NAMALWA (cell line): ENCODE measurements around the gene TGFBR2.
"Not testable (repeated sequence)": the region's sequence is repeated elsewhere in the genome, so short reads cannot be mapped to it uniquely, and the experiment has no call there.

Source experiments
- DNase-seq: peaks from one replicate; pipeline ENCODE4 v3.0.0-alpha.2; 2015; ENCODE audit warnings: low spot score

TGFBR2 gene

DNA sequence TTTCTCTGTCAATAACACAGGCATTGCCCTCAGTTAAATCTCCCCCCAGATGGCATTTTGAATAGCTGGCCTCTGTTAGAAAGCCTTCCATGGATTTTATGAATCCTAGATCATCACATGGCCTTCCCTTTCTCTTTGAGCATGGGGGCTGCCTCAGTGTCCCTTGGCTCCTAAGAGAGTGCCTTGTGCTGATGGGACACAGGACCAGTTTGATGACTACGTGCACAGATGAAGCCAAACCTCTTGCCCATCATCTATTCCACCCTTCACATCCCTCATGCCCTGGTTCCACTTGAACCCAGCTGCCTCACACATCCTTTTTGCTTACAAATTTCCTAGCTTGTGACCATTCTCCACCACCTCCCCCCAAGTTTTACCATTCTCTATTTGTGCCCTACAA is 12.9 kb downstream of the TGFBR2 start:
- DNase-seq, result no peak

DNA sequence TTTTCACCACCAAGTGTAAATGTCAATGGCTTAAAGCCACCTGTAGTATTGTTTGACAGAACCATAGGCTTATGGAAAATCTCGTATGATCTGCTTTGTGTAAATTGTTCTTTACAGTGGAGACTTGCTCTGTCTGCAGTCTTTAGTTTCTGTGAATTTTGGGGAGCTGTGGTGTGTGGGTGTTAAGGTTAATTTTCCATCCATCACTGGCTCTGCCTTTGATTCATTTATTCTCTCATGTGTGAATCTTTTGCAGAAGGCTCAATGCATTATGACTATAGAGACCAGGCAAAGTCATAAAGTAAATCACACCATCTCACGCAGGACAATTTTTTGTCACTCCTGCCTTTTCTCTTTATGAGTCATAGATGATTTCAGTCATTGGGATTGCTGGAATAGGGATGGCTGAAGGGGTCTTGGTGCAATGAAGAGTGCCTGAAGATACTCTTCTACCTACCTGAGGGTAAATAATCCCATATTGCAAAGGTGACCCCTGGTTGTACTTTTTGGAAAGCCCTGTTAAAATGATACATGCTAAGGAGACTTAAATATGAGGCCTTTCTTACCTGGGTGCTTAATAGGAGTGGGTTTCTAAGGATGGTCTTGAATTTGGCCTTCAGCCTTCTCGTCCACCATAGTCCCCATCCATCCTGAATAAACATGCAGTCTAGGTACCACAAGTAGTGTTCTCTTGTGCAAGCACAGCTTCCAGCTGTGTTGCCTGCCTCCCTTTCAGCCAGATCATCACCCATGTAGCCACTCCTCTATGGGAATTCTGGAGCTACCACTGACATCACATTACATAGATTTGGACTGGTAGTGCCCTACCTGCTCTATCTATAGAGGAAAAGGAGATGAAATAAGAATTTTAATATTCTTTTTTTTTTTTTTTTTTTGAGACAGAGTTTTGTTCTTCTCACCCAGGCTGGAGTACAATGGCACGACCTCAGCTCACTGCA is 14.3 kb downstream of the TGFBR2 start:
- DNase-seq, result no peak

DNA sequence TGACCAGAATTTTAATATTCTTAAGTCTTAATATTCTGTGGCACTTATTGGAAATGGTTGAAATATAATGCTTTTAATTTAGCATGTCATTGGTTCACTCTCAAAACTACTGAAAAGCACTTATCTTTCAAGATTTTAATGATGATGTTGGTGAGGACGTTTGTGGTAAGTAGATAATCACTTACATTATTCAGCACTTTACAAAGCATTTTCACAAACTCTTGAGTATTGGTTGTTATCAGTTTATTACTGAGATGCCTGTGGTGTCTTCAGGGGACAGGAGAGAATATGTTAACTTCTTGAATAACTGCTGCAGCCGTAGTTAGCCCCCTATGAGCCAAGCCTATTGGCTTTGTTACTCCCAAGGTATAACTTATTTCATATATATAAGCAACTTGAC is 15.2 kb downstream of the TGFBR2 start:
- no peak for DNase-seq

DNA sequence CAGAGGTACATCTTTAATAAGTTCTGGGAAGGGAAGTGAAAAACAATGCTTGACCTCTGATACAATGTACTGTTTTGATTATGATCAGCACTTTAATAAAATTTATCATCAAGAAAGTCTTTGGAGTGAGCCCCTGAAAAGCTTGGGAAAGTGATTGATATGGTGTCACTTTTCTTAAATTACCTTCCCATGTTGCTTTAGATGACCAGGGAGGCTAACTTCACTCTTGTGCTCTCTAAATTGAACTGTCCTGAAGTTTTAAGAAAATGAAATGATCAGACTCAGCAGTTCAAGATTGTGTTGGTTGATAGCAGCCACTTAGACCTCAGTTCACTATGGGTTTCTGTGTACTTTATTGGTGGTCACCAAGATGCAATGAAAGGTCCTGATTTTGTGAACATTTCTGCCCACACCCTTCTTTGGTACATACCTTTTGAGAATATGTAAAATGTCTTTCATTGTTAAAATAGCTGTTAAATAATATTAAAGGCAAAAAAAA is 15.7 kb downstream of the TGFBR2 start:
- DNase-seq, result no peak

DNA sequence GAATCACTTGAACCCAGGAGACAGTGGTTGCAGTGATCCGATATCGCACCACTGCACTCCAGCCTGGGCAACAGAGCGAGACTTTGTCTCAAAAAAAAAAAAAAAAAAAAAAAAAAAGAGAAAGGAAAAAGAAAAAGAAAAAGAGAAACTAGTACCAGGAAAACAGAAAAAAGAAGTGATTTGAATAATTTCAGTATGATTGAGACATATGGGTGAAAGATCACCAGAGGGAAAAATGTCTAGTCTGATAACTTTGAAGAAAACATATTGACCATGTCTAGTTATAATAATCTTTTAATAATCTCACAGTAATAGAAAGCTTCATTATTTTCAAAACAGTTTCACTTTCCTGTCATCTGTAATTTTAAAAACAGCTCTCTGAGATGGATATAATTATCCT is 16.4 kb downstream of the TGFBR2 start:
- DNase-seq, result no peak

DNA sequence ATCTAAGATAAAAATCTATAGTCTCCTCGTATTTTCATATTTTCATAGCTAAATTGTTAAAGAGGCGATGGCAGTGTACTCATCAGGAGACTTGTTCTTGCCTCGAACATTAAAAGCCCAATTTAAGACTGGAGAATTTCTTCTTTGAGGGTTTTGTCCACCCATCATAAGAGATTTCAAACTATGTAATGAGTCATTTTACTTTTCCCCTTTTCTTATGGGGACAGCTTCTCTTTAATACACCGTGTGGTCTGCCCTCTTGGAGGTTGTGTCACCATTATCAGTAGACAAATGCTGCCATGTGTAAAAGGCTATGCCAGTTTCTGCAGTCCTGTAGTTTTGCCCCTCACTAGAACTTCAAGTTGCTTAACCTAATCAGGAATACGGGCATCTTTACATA is 16.9 kb downstream of the TGFBR2 start:
- no peak for DNase-seq

DNA sequence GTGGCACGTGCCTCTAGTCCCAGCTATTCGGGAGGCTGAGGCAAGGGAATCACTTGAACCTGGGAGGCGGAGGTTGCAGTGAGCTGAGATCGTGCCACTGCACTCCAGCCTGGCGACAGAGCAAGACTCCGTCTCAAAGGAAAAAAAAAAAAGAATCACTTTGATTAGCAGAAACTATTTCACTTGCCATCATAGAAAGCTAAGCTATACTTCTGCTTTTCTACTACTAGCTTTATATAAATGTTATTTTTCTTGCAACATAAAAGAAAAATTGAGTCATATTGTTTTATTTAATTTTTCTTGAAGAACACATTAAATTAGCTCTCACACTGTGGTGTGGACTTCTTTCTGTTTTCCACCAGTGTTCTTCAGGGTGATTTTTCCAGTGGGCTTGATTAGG is 18.1 kb downstream of the TGFBR2 start:
- DNase-seq, result not testable (repeated sequence)

DNA sequence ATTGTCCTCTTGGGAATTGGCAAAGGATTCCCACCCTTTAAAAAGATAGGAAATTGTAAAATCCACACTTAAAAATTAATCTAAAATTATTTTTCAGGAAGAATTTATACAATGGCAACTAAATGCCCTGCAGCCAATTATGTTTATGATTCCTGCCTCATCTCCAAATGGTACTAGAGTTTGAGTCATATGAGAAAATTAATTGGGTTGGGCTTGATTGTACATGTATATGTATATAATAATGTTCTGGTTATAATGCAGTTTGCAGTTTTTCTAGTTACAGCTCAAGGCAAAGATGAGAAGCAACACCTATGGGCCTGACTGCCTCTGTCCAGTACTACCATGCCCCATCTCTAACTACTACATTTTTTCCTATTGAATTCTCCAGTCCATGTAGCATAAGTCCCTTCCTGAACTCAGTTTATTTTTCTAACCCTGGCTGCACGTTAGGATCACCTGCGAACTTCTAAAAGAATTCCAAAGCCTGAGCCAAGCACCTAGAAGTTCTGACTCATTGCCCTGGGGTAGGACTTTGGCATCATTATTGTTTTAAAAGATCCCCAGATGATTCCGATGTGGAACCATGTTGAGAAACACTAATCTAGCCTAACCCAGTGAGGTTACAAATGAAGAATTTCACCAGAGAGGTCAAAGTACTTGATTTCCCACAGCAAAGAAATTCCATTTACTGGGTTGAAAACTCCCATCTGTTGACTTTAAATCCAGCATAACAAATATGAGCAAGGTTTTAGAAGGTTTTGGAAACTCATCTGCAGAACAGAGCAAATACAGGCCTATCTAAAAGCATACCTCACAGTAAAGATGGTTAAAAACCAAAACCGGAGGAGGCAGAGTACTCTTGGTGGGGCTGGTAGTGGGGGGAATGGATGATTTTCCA is 19.4 kb downstream of the TGFBR2 start:
- DNase-seq, result no peak

DNA sequence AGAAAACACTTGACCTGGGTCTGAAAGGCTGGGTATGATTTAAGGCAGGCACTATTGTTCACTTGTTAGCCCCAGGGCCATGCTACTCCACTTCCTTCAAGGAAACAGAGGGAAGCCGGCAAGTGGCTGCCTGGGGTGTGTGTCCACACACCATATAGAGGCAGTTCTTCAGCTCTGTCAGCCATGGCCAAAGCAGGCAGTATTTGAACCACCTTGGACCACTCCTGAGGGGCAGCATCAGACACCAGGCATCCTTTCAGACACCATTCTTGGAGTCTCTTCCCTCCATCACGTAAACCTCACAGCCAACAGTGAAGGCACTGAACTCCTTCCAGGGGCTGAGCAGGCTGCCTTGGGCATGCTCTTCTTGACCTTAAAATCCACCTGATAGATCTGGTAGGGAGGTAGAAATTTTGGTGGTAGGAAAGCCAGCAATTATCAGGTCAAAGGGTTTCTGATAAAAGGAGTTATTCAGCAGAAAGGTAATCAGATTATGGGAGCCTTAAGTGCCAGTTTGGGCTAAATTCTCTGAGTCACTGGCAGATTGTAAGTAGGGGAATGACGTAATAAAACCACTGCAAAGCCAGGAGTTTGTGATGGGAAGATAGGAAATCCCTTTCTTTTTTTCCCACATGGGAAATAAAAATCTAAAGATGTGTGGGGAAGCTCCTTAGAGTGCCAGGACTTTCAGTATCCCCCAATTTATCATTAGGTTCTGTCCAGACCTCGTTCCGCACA is 20.2 kb downstream of the TGFBR2 start:
- DNase-seq, result no peak

DNA sequence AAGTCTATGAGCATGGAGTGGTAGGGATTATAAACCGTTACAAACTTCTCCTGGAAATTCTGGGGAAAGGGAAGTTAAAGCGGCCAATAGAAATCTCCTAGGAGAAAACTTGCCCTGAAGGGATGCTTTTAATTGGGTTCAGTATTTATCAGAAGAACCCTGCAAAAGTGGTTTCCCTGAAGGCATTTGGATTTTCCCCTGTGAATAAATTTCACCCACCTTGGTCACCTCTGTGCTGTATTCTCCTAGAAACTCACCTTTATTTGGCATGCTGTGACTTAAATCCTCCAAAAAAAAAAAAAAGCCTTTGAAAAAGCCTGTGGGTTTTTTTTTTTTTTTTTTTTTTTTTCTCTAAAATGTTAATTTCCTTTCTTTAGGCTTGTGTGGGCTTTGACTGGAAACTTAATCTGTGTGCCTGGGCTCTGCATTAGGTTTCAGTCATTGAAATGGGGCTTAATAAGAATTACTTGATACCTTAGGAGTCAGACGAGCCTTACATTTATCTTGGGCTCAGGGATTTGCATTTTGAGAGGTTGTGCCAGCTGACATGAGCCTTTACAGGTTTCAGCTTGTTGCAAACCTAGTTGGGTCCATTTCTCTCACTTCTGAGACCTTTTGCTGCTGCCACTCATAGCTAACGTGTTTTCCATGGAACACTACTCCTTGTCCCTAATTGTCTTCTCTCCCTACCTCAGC is 22.0 kb downstream of the TGFBR2 start:
- DNase-seq, result no peak

DNA sequence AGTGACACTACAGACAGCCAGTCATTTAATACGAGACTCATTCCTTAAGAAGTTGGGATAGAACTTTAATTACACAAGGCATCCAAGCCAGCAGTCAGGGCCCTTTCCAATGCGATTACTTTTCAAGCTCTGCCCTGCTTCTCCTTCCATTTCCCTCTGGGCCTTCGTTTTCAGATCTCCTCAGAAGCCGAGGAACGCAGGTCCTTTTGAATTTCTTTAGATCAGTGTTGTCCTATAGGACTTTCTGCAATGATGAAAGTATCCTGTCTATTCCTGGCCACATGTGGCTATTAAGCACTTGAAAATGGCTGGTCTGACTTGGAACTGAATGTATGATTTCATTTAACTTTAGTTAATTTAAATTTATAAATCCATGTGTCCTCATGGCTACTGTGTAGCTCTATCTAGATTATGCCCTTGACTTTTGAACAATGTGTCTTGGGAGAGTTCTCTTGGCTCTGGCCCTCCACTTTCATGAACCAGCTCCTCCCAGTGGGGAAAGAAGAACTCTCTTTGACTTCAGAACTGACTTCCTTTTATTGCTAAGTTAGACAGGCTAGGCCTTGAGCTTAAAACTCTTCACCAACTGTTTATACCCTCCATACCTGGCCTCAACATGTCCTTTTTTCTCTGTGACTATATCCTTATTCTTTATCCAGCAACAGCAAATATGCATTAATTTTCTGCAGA is 22.6 kb downstream of the TGFBR2 start:
- no peak for DNase-seq

DNA sequence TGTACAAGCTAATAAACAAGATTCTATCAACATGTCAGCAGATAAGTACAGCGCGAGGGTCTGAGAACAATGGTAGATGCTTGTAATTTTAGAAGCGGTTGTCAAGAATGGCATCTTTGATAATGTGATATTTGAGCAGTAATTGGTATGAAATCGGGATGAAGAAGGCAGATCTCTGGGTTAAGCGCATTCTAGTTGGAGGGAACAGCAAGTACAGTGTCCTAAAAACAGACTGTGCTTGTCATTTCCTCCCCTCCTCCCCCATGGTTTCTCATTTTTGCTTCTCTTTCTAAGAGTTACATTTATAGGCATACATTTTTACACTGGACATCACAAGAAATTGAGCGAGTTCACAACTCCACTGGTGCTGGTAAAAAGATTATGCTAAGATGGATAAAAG is 23.3 kb downstream of the TGFBR2 start:
- DNase-seq, result no peak

DNA sequence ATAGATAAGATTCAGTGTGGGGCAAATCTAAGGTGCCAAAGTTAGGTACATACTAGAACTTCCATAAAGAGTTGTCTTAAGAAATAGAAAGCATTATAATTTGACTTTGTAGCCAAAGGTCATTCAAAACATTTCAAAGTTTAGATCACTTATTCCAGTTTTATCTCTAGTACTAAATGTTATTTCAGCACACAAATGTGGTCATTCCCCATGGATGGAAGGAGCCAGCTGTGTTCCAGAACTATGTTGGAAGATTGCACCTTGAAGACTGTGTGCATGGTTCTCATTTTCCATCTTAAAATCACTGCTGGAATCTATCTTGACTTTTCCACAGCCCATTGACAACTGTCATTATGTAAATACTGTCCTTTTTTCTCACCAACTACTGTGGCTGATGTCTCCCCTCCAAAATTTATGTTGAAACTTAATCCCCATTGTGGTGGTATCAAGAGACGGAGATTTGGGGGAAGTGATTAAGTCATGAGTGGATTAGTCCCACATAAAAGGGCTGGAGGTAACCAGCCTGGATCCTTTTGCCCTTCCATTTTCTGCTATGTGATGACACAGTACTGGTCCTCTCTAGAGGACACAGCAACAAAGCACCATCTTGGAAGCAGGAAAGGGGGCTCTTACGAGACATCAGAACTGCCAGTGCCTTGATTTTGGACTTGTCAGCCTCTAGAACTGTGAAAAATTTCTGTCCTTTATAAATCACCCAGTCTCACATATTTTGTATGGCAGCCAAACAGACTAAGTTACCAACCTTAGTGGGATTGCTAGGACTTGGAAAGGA is 24.0 kb downstream of the TGFBR2 start:
- DNase-seq, result no peak

DNA sequence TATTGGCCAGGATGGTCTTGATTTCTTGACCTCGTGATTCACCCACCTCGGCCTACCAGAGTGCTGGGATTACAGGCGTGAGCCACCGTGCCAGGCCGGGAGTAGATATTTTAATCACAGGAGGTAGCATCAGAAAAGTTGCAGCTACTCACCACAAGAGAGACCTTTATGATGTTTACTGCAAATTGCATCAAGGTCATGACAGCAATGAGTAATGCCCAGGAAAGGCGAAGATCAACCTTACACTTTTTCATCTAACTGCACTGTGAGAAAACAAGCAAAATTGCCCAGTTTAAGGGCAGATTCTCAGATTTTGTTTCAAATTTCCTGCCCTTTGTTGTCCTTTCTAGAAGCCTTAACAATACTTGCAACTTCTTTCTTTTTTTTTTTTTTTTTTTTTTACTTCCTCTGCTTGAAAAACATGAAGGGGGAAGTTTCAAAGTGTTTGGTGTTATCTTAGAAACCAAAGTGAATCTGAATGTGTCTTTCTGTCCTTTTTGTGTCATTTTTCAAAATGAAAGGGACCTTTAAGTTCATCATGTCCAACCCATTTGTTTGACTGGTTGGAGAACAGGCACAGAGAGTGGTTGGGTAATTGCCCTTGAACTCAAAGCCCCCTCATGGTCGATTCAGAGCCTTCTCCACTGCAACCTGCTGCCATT is 25.0 kb downstream of the TGFBR2 start:
- no peak for DNase-seq

DNA sequence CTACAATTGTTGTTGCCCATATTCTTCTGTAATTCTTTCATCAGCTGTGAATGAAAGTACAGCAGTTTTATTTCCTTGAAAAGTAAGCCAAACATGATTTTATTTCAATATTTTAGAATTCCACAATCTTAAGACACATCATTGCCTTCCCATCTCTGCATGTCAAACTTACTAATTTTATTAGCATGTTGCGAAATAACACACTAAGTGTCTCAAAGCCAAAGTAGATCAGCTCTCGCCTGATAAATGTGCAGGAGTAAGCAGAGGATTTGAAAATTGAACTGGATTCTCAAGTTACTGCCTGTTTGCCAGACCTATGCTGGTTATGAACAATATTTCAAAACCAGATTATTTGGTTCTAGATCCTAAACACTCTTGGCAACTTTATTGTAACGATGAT is 25.7 kb downstream of the TGFBR2 start:
- DNase-seq, result no peak

DNA sequence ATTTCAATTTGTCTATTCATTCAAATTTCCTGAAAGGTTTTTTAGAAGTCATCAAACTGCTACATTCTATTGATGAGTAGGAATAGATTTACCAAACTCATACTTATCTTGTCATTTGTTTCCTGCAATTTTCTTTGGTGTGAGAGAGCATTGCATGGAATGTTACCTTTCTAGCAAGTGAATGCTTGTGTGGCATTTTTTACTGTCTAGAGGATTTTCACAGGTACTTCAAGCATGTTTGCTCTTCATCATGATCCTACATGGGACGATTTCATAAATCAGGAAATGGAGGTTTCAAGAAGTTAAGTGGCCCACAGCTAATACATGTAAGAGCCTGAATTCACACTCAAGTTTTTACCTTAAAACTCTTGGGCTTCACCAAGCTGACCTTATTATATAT is 26.1 kb downstream of the TGFBR2 start:
- no peak for DNase-seq

DNA sequence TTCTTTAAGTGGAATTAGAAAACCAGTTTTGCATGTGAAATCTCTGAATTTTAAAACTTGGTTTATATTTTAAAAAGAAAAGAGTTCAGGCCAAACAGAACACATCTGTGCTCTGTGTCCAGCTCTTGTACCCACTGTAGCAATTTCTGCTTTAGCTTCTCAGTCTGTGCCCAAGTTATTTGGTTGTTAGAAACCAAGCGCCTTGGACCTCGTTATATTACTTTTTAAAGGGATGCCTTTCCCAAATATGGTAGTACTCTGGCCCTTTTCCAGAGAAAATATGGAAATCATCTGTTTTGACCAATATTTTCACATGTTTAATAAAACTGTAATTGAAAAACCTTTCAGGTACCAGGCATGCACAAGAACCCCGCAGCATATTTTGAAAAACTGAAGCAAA is 27.3 kb downstream of the TGFBR2 start:
- no peak for DNase-seq

DNA sequence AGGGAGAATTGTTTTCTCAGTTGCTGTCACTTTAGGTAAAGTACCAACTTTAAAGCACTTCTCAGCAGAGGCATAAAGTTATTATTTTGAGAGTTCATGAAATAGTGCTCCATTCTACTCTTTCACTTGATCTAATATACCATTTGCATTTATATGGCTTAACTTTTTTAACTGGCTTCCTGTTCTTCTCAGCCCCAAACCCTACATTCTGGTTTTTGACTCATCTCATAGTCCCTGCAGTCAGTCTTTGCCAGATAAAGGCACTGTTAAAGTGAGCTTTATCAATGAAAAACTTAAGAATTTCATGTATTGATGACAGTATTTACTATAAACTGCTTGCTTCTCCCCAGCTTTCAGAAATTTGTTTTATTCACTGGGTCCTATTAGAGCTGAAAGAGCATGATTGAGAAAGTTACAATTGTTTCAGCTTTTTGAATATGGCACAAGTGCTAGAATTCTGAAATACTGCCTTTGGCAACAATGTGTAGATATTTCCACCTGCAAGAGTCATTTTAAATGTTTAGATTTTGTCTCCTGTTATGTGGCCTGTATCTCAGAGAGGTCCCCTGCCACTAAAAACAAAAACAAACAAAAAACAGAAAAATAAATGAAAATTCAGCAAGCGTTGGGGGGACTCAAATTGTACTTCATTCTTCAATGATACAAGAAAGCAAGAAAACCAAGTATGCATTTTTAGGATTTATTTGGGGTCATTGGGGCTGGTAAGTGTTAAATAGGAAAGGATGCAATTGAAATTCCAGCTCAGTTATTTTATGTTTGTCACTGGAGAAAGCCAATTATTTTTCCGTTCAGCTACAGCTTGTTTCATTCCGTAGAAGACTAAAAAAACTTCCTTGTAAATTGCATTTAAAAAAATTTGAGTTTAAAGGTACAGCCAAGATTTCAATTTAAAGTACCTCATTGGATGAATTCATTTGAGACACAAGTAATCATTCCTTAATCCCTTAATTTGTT is 28.6 kb downstream of the TGFBR2 start:
- no peak for DNase-seq
